MCF 10A (cell line): ENCODE measurements around the gene TMEM200A. TPM values are rescaled to one million over a fixed set of nuclear protein-coding genes. Genes with fewer than 3 reads are reported as not detected.

Experiments used
- BruUV-seq: library from RNA; stranded (reverse); fragments of 400-500 nt; replicated peaks from 2 replicates; lab custom pipeline; 2021; lab: Mats Ljungman, UMichigan
- CTCF ChIA-PET: fragments of 300-600 bp; sonication (Branson Sonifier 250); formaldehyde crosslinking; extraction: SDS; loops from one replicate; lab custom pipeline; 2021; ENCODE audit warnings: antibody characterized with exemption, inconsistent platforms; lab: Yijun Ruan, JAX
- POLR2A ChIA-PET: fragments of 300-600, 350-650 bp; sonication (Branson Sonifier 250); formaldehyde crosslinking; extraction: SDS; loops from one replicate; lab custom pipeline; 2020; ENCODE audit warnings: antibody characterized with exemption, inconsistent platforms; lab: Yijun Ruan, JAX
- DNase-seq: peaks from one replicate; pipeline ENCODE4 v3.0.0-alpha.2; 2018; ENCODE audit not compliant: unreplicated experiment
- H3K27ac Mint-ChIP-seq: one replicate; pipeline ENCODE4 v1.8.0; 2022; ENCODE audit warnings: mild to moderate bottlenecking, low read depth, mixed read lengths; ENCODE audit not compliant: unreplicated experiment
- H3K27me3 Mint-ChIP-seq: one replicate; pipeline ENCODE4 v1.8.0; 2022; ENCODE audit warnings: mixed read lengths; ENCODE audit not compliant: insufficient read depth, unreplicated experiment
- H3K36me3 Mint-ChIP-seq: one replicate; pipeline ENCODE4 v1.8.0; 2022; ENCODE audit warnings: mild to moderate bottlenecking, moderate library complexity, mixed read lengths; ENCODE audit not compliant: insufficient read depth, unreplicated experiment
- H3K4me1 Mint-ChIP-seq: one replicate; pipeline ENCODE4 v1.8.0; 2022; ENCODE audit warnings: mixed read lengths; ENCODE audit not compliant: insufficient read depth, unreplicated experiment
- H3K4me3 Mint-ChIP-seq: one replicate; pipeline ENCODE4 v1.8.0; 2022; ENCODE audit warnings: mild to moderate bottlenecking, moderate library complexity, mixed read lengths; ENCODE audit not compliant: unreplicated experiment
- H3K9me3 Mint-ChIP-seq: one replicate; pipeline ENCODE4 v1.8.0; 2022; ENCODE audit warnings: mixed read lengths; ENCODE audit not compliant: unreplicated experiment
- intact Hi-C: fragments of 100-400 bp; cut with micrococcal nuclease; formaldehyde crosslinking; loops from 2 replicates; pipeline ENCODE4 v1.14.1; 2022
- total RNA-seq: library from RNA; stranded (reverse); gene quantifications from 2 replicates; pipeline ENCODE4 v1.2.3, GENCODE V29; 2022
- TF ChIP-seq, protein P1 (sequence below): fragments of 200-600 bp; IDR thresholded peaks from one replicate; pipeline ENCODE4 v1.8.0; 2022; ENCODE audit warnings: antibody characterized with exemption, mild to moderate bottlenecking; ENCODE audit not compliant: unreplicated experiment

TMEM200A gene
- total RNA-seq, 1 experiment from 2014 or later = not detected

DNA sequence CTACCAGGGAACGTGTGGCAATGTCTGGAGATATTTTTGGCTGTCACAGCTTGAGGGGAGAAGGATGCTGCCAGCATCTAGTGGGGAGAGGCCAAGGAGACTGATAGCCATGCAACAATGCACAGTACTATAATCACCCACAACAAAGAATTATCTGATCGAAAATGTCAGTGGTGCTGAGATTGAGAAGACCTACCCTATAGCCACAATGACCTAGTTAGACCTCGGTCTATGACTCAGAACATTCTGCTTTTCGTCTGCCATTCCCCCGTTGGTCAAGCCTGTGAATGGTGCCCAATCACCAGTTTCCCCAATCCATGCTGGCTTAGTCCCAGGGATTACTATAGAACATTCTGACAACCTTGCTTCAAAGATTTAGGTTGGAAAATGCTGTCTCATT is 93.5 kb downstream of the TMEM200A start:
- Mint-ChIP-seq H3K9me3 (no peaks in the 10 kb centered on the region), H3K27ac (no peak overlapping the region), H3K4me1 (no peaks in the 10 kb centered on the region), H3K36me3 (no peaks in the 10 kb centered on the region), H3K4me3 (no peak overlapping the region), H3K27me3 (peaks cover 15% of the 10 kb centered on the region)
- TF ChIP-seq, protein P1, sequence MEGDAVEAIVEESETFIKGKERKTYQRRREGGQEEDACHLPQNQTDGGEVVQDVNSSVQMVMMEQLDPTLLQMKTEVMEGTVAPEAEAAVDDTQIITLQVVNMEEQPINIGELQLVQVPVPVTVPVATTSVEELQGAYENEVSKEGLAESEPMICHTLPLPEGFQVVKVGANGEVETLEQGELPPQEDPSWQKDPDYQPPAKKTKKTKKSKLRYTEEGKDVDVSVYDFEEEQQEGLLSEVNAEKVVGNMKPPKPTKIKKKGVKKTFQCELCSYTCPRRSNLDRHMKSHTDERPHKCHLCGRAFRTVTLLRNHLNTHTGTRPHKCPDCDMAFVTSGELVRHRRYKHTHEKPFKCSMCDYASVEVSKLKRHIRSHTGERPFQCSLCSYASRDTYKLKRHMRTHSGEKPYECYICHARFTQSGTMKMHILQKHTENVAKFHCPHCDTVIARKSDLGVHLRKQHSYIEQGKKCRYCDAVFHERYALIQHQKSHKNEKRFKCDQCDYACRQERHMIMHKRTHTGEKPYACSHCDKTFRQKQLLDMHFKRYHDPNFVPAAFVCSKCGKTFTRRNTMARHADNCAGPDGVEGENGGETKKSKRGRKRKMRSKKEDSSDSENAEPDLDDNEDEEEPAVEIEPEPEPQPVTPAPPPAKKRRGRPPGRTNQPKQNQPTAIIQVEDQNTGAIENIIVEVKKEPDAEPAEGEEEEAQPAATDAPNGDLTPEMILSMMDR = no peak
- ChIA-PET CTCF (interaction anchor here (1.4 kb wide), 1 partner anchor 10 kb away, joined by 4 read pairs; no protein-coding TSS in a partner anchor), POLR2A (no interaction called here)
- DNase-seq = no peak
- intact Hi-C loops = no loop called here
- BruUV-seq = no TSS peak

DNA sequence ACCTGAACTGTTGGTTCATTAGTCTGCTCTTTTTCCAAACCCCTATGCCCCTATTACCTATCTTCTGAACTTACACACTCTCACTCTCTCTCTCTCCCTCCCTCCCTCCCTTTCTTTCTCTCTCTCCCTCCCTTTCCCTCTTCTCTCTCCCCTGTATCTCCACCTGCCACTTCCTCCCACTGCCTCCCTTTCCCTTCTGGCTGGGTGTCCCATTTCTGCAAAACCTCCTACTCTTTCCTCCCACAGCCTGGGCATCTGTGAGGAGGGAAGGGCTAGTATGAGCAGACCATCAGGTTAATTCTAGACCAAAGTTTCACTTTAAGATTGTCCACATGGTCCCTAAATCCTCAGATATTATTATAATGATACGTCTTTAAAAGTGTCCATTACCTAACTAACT is 95.1 kb downstream of the TMEM200A start:
- BruUV-seq = no TSS peak
- ChIA-PET POLR2A (no interaction called here), CTCF (no interaction called here)
- intact Hi-C loops = no loop called here
- no peaks in the 10 kb centered on the region for H3K36me3 Mint-ChIP-seq
- H3K4me1 Mint-ChIP-seq = no peaks in the 10 kb centered on the region
- no peak overlapping the region for H3K4me3 Mint-ChIP-seq
- DNase-seq = no peak
- H3K9me3 Mint-ChIP-seq = no peaks in the 10 kb centered on the region
- H3K27ac Mint-ChIP-seq = no peak overlapping the region
- TF ChIP-seq, protein P1 = no peak
- H3K27me3 Mint-ChIP-seq = peaks cover 15% of the 10 kb centered on the region

DNA sequence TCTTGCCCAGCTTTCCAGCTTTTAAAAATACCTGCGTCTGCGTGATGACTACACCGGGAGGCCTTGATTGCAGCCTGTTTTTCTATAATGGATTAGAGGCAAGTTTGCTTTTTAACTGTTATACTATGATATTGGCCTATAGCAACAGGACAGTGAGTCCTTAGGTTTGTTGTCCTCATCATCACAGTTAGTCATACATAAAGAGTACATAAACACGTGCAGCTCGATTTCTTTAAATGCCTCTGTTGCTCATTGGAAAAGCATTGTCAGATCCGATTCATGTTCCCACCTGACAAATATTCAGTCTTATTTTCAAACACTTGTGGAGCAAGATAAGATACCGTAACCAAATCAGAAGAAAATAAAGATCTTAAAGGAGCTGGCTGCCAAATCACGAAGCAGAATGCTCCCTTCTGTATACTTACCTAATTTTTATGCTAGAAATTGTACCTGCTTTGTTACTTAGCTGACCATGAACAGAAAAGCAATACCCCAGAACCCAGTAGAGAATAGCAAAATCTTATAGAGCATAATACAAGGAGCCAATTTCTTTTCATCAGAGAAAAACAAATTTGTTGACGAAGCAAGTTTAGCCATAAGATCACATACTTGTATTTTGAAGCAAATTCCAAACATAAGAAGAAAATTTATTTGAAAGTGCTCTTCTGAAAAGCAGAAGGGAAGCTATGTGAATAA is 100.4 kb downstream of the TMEM200A start:
- intact Hi-C loops = no loop called here
- TF ChIP-seq, protein P1 = no peak
- ChIA-PET CTCF (no interaction called here), POLR2A (interaction anchor here (0.7 to 1.6 kb wide), 2 partner anchors 11 to 24 kb away, joined by 3 to 4 read pairs; no protein-coding TSS in a partner anchor)
- Mint-ChIP-seq H3K36me3 (no peaks in the 10 kb centered on the region), H3K9me3 (no peaks in the 10 kb centered on the region), H3K27me3 (peaks cover 10% of the 10 kb centered on the region), H3K4me3 (no peak overlapping the region), H3K4me1 (no peaks in the 10 kb centered on the region), H3K27ac (no peak overlapping the region)
- BruUV-seq = no TSS peak
- DNase-seq = no peak

DNA sequence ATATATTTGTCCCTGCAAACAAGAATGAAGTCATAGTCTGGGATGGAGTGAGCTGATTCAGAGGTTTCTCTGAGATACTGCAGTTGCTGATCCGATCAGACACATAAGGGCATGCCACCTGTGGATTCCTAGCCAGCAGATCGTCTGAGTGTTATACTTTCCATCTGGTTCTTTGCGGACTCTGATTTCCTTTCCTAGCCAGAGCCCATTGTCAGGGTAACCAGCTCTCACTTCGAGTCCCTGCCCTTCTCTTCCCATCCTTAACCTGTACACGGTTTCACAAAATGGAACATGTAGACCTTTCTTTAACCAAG is 100.9 kb downstream of the TMEM200A start:
- no peaks in the 10 kb centered on the region for H3K36me3 Mint-ChIP-seq
- TF ChIP-seq, protein P1 = no peak
- H3K4me1 Mint-ChIP-seq = no peaks in the 10 kb centered on the region
- POLR2A ChIA-PET = interaction anchor here (1.6 kb wide), 1 partner anchor 12 kb away, joined by 4 read pairs; no protein-coding TSS in a partner anchor
- no peak overlapping the region for H3K27ac Mint-ChIP-seq
- H3K4me3 Mint-ChIP-seq = no peak overlapping the region
- H3K27me3 Mint-ChIP-seq = peaks cover 5% of the 10 kb centered on the region
- BruUV-seq = no TSS peak
- no peaks in the 10 kb centered on the region for H3K9me3 Mint-ChIP-seq
- CTCF ChIA-PET = no interaction called here
- intact Hi-C loops = no loop called here
- DNase-seq = no peak
